ENCODE measurements around the gene SRGAP1.
"Not testable (repeated sequence)": the region's sequence is repeated elsewhere in the genome, so short reads cannot be mapped to it uniquely, and the experiment has no call there.

GRCh38 chr12:64131456-64131855, 287.0 kb downstream of the SRGAP1 start:
- not testable (repeated sequence) for TF ChIP-seq CTCF (optimal IDR thresholded peaks at IDR 0.05 in 1 of 3, IDR thresholded peaks at IDR 0.05 in 1 of 3, conservative IDR thresholded peaks at IDR 0.05 in 1 of 3; ENCODE audit: extremely low read depth in 1 of 3, insufficient read depth in 2 of 3, low read length in 3 of 3); EZH2 (IDR thresholded peaks at IDR 0.05; ENCODE audit: low read length)
